Measurements from ENCODE around the gene VSIR. TPM values are rescaled to one million over a fixed set of nuclear protein-coding genes. Genes with fewer than 3 reads are reported as not detected.

Gene VSIR
- polyA plus RNA-seq, 1 of the 3 experiments (the other 2 are of a cell fraction), result 11.3 TPM

GRCh38 chr10:71802235-71802634 is 28.9 kb upstream of the VSIR start:
- Histone ChIP-seq H3K9ac (no peak overlapping the region), H3K79me2 (ENCODE audit: insufficient read depth) (no peaks in the 10 kb centered on the region), H2AFZ (ENCODE audit: low read depth) (no peak overlapping the region), H3K36me3 (replicated peaks in 1 of 2; ENCODE audit: control insufficient read depth in 1 of 2, insufficient read depth in 2 of 2, low read length in 1 of 2) (no peaks in the 10 kb centered on the region), H4K20me1 (ENCODE audit: insufficient read depth) (no peaks in the 10 kb centered on the region), H3K4me3 (ENCODE audit: low read depth in 2 of 2, low read length in 1 of 2) (no peak overlapping the region), H3K9me2 (no peaks in the 10 kb centered on the region), H3K4me1 (ENCODE audit: control insufficient read depth in 1 of 2, insufficient read depth in 2 of 2, low read depth in 1 of 2, low read length in 1 of 2) (no peaks in the 10 kb centered on the region; a peak in 1 of 4 replicates), H3K4me2 (no peak overlapping the region), H3K27me3 (ENCODE audit: insufficient read depth) (no peaks in the 10 kb centered on the region), H3K9me3 (no peaks in the 10 kb centered on the region), H3K27ac (ENCODE audit: low read depth in 2 of 2, low read length in 1 of 2) (no peak overlapping the region), H3F3A (replicated peaks; ENCODE audit: insufficient read depth) (no peaks in the 10 kb centered on the region)
- DNase-seq, result no peak
- 92% methylated on average over 6 of the region's 6 CpGs for WGBS (ENCODE audit: low lambda C conversion rate)
- POLR2A ChIA-PET, result no interaction called here
- TF ChIP-seq GATA2 (CRISPR knock-in tag; IDR thresholded peaks at IDR 0.05) (no peak), TEAD4 (IDR thresholded peaks at IDR 0.05; ENCODE audit: borderline replicate concordance, insufficient read depth) (no peak), FOXJ3 (CRISPR knock-in tag; IDR thresholded peaks at IDR 0.05) (no peak), JUND (IDR thresholded peaks at IDR 0.05) (no peak), CTCF (IDR thresholded peaks at IDR 0.05) (no peak), EP300 (IDR thresholded peaks at IDR 0.05; ENCODE audit: borderline replicate concordance in 1 of 2, low read depth in 1 of 2, low read length in 1 of 2) (no peak), USF2 (IDR thresholded peaks at IDR 0.05; ENCODE audit: borderline replicate concordance, low read depth, low read length) (no peak), NFIC (IDR thresholded peaks at IDR 0.05; ENCODE audit: borderline replicate concordance) (no peak), PBX3 (IDR thresholded peaks at IDR 0.05) (no peak), USF1 (IDR thresholded peaks at IDR 0.05; ENCODE audit: borderline replicate concordance, low read depth) (no peak), YY1 (IDR thresholded peaks at IDR 0.05; ENCODE audit: low read depth) (no peak), SMC3 (IDR thresholded peaks at IDR 0.05; ENCODE audit: low read depth, low read length) (no peak)
- CTCF ChIA-PET, result interaction anchor here (1.2 to 1.5 kb wide), 2 partner anchors 94 to 106 kb away, joined by 4 read pairs; no protein-coding TSS in a partner anchor

- TF ChIP-seq ZBTB33 (IDR thresholded peaks at IDR 0.05; ENCODE audit: borderline replicate concordance, low read depth) (no peak), POLR2AphosphoS5 (IDR thresholded peaks at IDR 0.05; ENCODE audit: low read depth, low read length) (no peak), NRF1 (IDR thresholded peaks at IDR 0.05; ENCODE audit: low read depth, low read length) (no peak)
- Histone ChIP-seq H3K79me2 (ENCODE audit: insufficient read depth) (no peaks in the 10 kb centered on the region), H3K9me2 (no peaks in the 10 kb centered on the region), H3K4me2 (no peak overlapping the region), H3K27ac (ENCODE audit: low read depth in 2 of 2, low read length in 1 of 2) (no peak overlapping the region), H3K36me3 (replicated peaks in 1 of 2; ENCODE audit: control insufficient read depth in 1 of 2, insufficient read depth in 2 of 2, low read length in 1 of 2) (no peaks in the 10 kb centered on the region), H3K9me3 (no peaks in the 10 kb centered on the region), H3F3A (replicated peaks; ENCODE audit: insufficient read depth) (no peaks in the 10 kb centered on the region), H3K4me3 (ENCODE audit: low read depth in 2 of 2, low read length in 1 of 2) (no peak overlapping the region), H4K20me1 (ENCODE audit: insufficient read depth) (no peaks in the 10 kb centered on the region), H3K4me1 (ENCODE audit: control insufficient read depth in 1 of 2, insufficient read depth in 2 of 2, low read depth in 1 of 2, low read length in 1 of 2) (no peaks in the 10 kb centered on the region), H3K27me3 (ENCODE audit: insufficient read depth) (no peaks in the 10 kb centered on the region), H2AFZ (ENCODE audit: low read depth) (no peak overlapping the region), H3K9ac (no peak overlapping the region)
- DNase-seq, result no peak
- 86% methylated on average over 6 of the region's 9 CpGs for WGBS (ENCODE audit: low lambda C conversion rate)
- CTCF ChIA-PET, result interaction anchor here (1.2 to 1.5 kb wide), 2 partner anchors 95 to 105 kb away, joined by 4 read pairs; no protein-coding TSS in a partner anchor
- POLR2A ChIA-PET, result no interaction called here
Observed at GRCh38 chr10:71801361-71801760, 28.0 kb upstream of the VSIR start.
